Measurements from ENCODE around the gene RBM19. TPM values are rescaled to one million over a fixed set of nuclear protein-coding genes. Genes with fewer than 3 reads are reported as not detected.

The RBM19 gene
- total RNA-seq, 2 experiments from 2014 or later, result 66.9 to 67.7 TPM

- Mint-ChIP-seq H3K4me1 (ENCODE audit: low read depth) (no peaks in the 10 kb centered on the region), H3K36me3 (ENCODE audit: low read depth) (peaks cover 7% of the 10 kb centered on the region), H3K4me3 (no peak overlapping the region), H3K27ac (no peak overlapping the region), H3K9me3 (no peaks in the 10 kb centered on the region), H3K27me3 (no peaks in the 10 kb centered on the region)
- CTCF ChIA-PET, result no interaction called here
- DNase-seq (no peak), ATAC-seq (no peak)
- POLR2A ChIA-PET, result no interaction called here
- no peak for TF ChIP-seq CTCF (IDR thresholded peaks at IDR 0.05)
- intact Hi-C loops (cut with micrococcal nuclease), result no loop called here
These were observed 135.1 kb downstream of the RBM19 start for GRCh38 chr12:113831016-113831415.

GRCh38 chr12:113829212-113829611, 136.9 kb downstream of the RBM19 start:
- no peak for TF ChIP-seq CTCF (IDR thresholded peaks at IDR 0.05)
- Mint-ChIP-seq H3K9me3 (no peaks in the 10 kb centered on the region), H3K36me3 (ENCODE audit: low read depth) (peaks cover 4% of the 10 kb centered on the region), H3K4me1 (ENCODE audit: low read depth) (no peaks in the 10 kb centered on the region), H3K4me3 (no peak overlapping the region), H3K27ac (no peak overlapping the region), H3K27me3 (no peaks in the 10 kb centered on the region)
- intact Hi-C loops (cut with micrococcal nuclease), result no loop called here
- no peak for DNase-seq
- ChIA-PET CTCF (no interaction called here), POLR2A (no interaction called here)
- no peak for ATAC-seq

- Mint-ChIP-seq H3K36me3 (ENCODE audit: low read depth) (peaks cover 3% of the 10 kb centered on the region), H3K4me3 (no peak overlapping the region), H3K4me1 (ENCODE audit: low read depth) (no peaks in the 10 kb centered on the region), H3K9me3 (no peaks in the 10 kb centered on the region), H3K27ac (no peak overlapping the region), H3K27me3 (no peaks in the 10 kb centered on the region)
- intact Hi-C loops (cut with micrococcal nuclease), result no loop called here
- ChIA-PET CTCF (no interaction called here), POLR2A (no interaction called here)
- DNase-seq (no peak), ATAC-seq (no peak)
- TF ChIP-seq CTCF (IDR thresholded peaks at IDR 0.05), result no peak
These were observed 138.5 kb downstream of the RBM19 start for GRCh38 chr12:113827539-113828114.

- CTCF ChIA-PET, result no interaction called here
These were observed 139.2 kb downstream of the RBM19 start for GRCh38 chr12:113826805-113827538.

More at GRCh38 chr12:113826805-113827538, 139.2 kb downstream of the RBM19 start:
- ATAC-seq, result no peak
- H3K27me3 Mint-ChIP-seq, result no peaks in the 10 kb centered on the region
- no peak overlapping the region for H3K4me3 Mint-ChIP-seq
- intact Hi-C loops (cut with micrococcal nuclease), result no loop called here
- peaks cover 4% of the 10 kb centered on the region for H3K36me3 Mint-ChIP-seq (ENCODE audit: low read depth)
- H3K9me3 Mint-ChIP-seq, result no peaks in the 10 kb centered on the region
- POLR2A ChIA-PET, result no interaction called here
- no peak for TF ChIP-seq CTCF (IDR thresholded peaks at IDR 0.05)
- no peak for DNase-seq
- H3K27ac Mint-ChIP-seq, result no peak overlapping the region
- H3K4me1 Mint-ChIP-seq (ENCODE audit: low read depth), result no peaks in the 10 kb centered on the region
